Right kidney (tissue), 9 donors: ENCODE data around the gene NADSYN1.
"Not testable (repeated sequence)": the region's sequence is repeated elsewhere in the genome, so short reads cannot be mapped to it uniquely, and the experiment has no call there.

Experiments
- DNase-seq: peaks from one replicate; pipeline ENCODE4 v3.0.0-alpha.2; 2016
- long read RNA-seq, 8 donors: transcript quantifications; one replicate each; lab custom pipeline, GENCODE V29; 2026

The NADSYN1 gene
- long read RNA-seq, donor 1, transcript NADSYN1-201 (21 exons, 2,773 nt) = major isoform, 9 of 19 reads
- long read RNA-seq, donor 1, transcript NADSYN1-223 (1 exons, 2,011 nt) = minor isoform, 7 of 19 reads
- long read RNA-seq, donor 1, partial matches to known transcripts = 0 of 19 reads
- long read RNA-seq, donor 1, other reads (novel, unspliced or antisense) = 0 of 19 reads
- long read RNA-seq, donor 2, partial matches to known transcripts = 0 of 5 reads
- long read RNA-seq, donor 2, other reads (novel, unspliced or antisense) = 0 of 5 reads
- long read RNA-seq, donor 3, transcript NADSYN1-223 (1 exons, 2,011 nt) = major isoform, 5 of 9 reads
- long read RNA-seq, donor 3, partial matches to known transcripts = 0 of 9 reads
- long read RNA-seq, donor 3, other reads (novel, unspliced or antisense) = 0 of 9 reads
- long read RNA-seq, donor 4, partial matches to known transcripts = 0 of 8 reads
- long read RNA-seq, donor 4, other reads (novel, unspliced or antisense) = 0 of 8 reads
- long read RNA-seq, donor 5, transcript NADSYN1-201 (21 exons, 2,773 nt) = major isoform, 5 of 7 reads
- long read RNA-seq, donor 5, partial matches to known transcripts = 0 of 7 reads
- long read RNA-seq, donor 5, other reads (novel, unspliced or antisense) = 0 of 7 reads
- long read RNA-seq, donor 6, partial matches to known transcripts = 0 of 5 reads
- long read RNA-seq, donor 6, other reads (novel, unspliced or antisense) = 0 of 5 reads
- long read RNA-seq, donor 7, transcript NADSYN1-223 (1 exons, 2,011 nt) = major isoform, 5 of 11 reads
- long read RNA-seq, donor 7, transcript NADSYN1-201 (21 exons, 2,773 nt) = major isoform, 5 of 11 reads
- long read RNA-seq, donor 7, partial matches to known transcripts = 0 of 11 reads
- long read RNA-seq, donor 7, other reads (novel, unspliced or antisense) = 0 of 11 reads
- long read RNA-seq, donor 8, partial matches to known transcripts = 0 of 12 reads
- long read RNA-seq, donor 8, other reads (novel, unspliced or antisense) = 0 of 12 reads

GRCh38 chr11:71453037-71453917 lies at the start of gene NADSYN1:
Gene NADSYN1, plus strand, starts transcription at chr11:71453203. Its CDS starts 94 bp downstream, at chr11:71453297.
- DNase-seq = peak; percentile 84

- no peak for DNase-seq
Measured at GRCh38 chr11:71404209-71404608, 48.8 kb upstream of the NADSYN1 start.

- no peak for DNase-seq
Measured at GRCh38 chr11:71406681-71407080, 46.3 kb upstream of the NADSYN1 start.

- DNase-seq = no peak
Measured at GRCh38 chr11:71407356-71407755, 45.6 kb upstream of the NADSYN1 start.

- no peak for DNase-seq
Measured at GRCh38 chr11:71408826-71409225, 44.2 kb upstream of the NADSYN1 start.

- no peak for DNase-seq
Measured at GRCh38 chr11:71410363-71410966, 42.5 kb upstream of the NADSYN1 start.

GRCh38 chr11:71414645-71415044 lies 38.4 kb upstream of the NADSYN1 start:
- DNase-seq = no peak

GRCh38 chr11:71418643-71419042 lies 34.4 kb upstream of the NADSYN1 start:
- DNase-seq = no peak

- DNase-seq = no peak
Measured at GRCh38 chr11:71420455-71421241, 32.4 kb upstream of the NADSYN1 start.

- no peak for DNase-seq
Measured at GRCh38 chr11:71421392-71421950, 31.5 kb upstream of the NADSYN1 start.

GRCh38 chr11:71422318-71422717 lies 30.7 kb upstream of the NADSYN1 start:
- DNase-seq = not testable (repeated sequence)

GRCh38 chr11:71423181-71423790 lies 29.7 kb upstream of the NADSYN1 start:
- no peak for DNase-seq

GRCh38 chr11:71425409-71425808 lies 27.6 kb upstream of the NADSYN1 start:
- no peak for DNase-seq

GRCh38 chr11:71425860-71426259 lies 27.1 kb upstream of the NADSYN1 start:
- DNase-seq = no peak

- DNase-seq = no peak
Measured at GRCh38 chr11:71426413-71426812, 26.6 kb upstream of the NADSYN1 start.

GRCh38 chr11:71428861-71429435 lies 24.1 kb upstream of the NADSYN1 start:
- no peak for DNase-seq

- DNase-seq = no peak
Measured at GRCh38 chr11:71429701-71430100, 23.3 kb upstream of the NADSYN1 start.

GRCh38 chr11:71430166-71430565 lies 22.8 kb upstream of the NADSYN1 start:
- DNase-seq = no peak

GRCh38 chr11:71431271-71431670 lies 21.7 kb upstream of the NADSYN1 start:
- no peak for DNase-seq
